ENCODE results near the gene SDHA.

The SDHA gene

DNA sequence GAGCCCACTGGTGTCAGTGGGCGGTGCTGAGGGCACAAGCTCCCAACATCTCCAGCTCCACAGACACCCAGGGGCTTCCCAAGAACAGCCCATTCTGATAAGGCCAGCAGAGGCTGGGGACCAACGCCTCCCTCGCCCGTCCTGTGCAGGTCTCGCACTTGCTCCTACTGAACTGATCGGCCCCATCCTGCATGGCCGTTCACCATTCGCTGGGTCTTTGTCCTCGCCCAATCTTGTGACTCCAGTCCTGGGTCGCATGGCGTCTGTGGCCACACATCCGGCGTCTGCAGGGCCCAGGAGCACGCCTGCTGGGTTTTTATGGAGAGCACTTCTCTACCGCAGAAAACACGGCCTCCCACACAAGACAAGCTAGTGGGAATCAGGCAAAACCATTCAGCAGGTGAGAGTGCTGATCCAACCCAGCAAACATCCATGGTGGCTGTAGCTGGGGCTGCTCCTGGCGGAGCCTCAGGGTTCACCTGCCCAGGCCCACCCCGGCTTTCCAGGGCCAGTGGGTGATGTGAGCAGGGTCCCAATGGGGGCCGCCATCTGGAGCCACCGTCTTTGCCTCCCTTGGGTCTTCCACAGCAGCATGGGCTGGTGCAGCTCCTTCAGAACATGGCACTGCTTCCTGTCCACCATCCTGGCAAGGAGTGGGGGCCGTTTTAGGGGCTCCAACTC, 19.5 kb upstream of the SDHA start:
- DNase-seq (ENCODE audit: insufficient read length, low spot score) = no peak
- FAIRE-seq = no peak
- TF ChIP-seq POLR2A (IDR thresholded peaks at IDR 0.05; ENCODE audit: low read depth, low read length) = no peak

GRCh38 chr5:199197-199949, 18.7 kb upstream of the SDHA start:
- TF ChIP-seq POLR2A (IDR thresholded peaks at IDR 0.05; ENCODE audit: low read depth, low read length) = no peak
- DNase-seq (ENCODE audit: insufficient read length, low spot score) (no peak), FAIRE-seq (no peak)

DNA sequence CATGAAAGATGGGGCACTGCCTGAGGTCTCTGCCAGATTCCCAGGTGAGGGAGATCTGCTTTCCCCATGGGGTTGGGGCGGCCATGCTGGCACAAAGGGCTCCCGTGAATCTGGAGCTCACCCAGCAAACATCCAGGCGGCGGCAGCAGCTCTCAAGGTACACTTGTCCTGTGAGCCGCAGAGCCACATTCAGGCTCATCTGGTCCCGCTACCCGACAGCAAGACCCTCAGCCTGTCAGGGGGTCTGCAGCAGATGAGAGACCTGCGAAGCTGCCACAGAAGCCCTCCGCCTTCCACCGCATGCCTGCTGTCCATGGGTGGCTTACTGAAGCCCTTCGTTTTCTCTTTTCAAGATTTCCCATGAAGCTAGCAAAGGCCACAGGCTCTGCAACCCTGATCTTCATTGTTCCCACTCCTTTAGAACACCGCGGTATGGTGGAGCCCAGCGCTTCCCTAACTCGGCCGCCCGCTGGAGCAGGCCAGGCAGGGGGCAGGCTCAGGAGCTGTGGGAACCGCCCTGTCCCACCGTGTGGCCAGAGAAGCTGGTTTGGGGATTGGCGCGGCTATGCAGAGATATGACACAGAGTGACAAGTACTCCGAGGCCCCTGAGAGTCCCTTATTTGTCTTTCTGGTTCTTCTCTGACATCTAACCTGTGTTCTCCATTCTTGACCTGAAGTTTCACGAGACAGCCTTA, 18.0 kb upstream of the SDHA start:
- DNase-seq (ENCODE audit: insufficient read length, low spot score) (no peak), FAIRE-seq (no peak)
- TF ChIP-seq POLR2A (IDR thresholded peaks at IDR 0.05; ENCODE audit: low read depth, low read length) = no peak

DNA sequence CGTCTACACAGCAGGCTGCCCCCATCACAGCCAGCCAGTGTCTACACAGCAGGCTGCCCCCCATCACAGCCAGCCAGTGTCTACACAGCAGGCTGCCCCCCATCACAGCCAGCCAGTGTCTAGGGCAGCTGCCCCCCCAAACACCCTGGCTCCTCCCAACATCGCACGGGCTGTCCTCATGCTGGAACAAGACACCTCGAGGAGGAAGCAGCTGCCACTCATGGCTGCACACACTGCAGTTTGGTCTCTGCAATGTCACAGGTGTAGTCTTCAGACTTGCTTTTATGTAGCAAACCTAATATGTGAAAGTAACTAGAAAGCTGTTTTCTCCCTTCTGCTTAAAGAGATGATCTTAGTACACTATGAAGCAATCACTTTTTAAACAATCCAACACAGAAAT, 17.1 kb upstream of the SDHA start:
- FAIRE-seq = no peak
- TF ChIP-seq POLR2A (IDR thresholded peaks at IDR 0.05; ENCODE audit: low read depth, low read length) = no peak
- DNase-seq (ENCODE audit: insufficient read length, low spot score) = no peak

- DNase-seq (ENCODE audit: insufficient read length, low spot score) = no peak
- FAIRE-seq = no peak
- TF ChIP-seq POLR2A (IDR thresholded peaks at IDR 0.05; ENCODE audit: low read depth, low read length) = no peak
Measured at GRCh38 chr5:201672-202071, 16.4 kb upstream of the SDHA start.

DNA sequence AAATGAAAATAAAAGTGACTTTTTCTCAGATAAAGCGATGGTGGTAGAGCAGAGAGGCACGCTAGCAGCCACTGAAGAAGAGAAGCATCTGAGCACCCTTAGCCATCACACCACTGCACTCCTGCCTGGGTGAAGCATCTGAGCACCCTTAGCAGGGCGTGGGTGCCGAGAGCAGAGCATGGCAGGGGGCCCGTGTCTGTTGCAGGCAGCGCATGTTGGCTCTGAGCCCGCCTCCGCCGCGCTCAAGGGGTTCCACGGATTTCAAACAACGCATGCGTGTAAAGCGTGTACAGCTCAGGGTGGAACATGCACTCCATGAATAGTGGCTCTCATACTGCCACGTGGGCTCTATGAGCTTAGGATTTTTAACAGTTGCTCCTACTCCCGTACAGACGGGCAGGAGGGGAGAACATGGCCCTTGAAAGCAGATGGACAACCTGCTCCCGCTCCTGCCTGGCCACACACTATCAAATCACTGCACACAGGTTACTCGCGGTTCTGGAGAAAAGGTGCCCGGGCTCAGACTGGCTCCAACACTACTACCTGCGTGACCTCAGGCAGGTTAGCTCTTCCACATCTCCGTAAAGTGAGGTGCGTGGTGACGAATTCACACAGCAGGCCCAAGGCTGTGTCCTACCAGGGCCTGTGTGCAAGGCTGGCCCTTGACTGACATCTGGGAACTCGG, 14.7 kb upstream of the SDHA start:
- DNase-seq (ENCODE audit: insufficient read length, low spot score) (no peak), FAIRE-seq (no peak)
- TF ChIP-seq POLR2A (IDR thresholded peaks at IDR 0.05; ENCODE audit: low read depth, low read length) = no peak

- TF ChIP-seq POLR2A (IDR thresholded peaks at IDR 0.05; ENCODE audit: low read depth, low read length) = no peak
- FAIRE-seq (no peak), DNase-seq (ENCODE audit: insufficient read length, low spot score) (no peak)
Measured at GRCh38 chr5:204001-204400, 14.1 kb upstream of the SDHA start.

DNA sequence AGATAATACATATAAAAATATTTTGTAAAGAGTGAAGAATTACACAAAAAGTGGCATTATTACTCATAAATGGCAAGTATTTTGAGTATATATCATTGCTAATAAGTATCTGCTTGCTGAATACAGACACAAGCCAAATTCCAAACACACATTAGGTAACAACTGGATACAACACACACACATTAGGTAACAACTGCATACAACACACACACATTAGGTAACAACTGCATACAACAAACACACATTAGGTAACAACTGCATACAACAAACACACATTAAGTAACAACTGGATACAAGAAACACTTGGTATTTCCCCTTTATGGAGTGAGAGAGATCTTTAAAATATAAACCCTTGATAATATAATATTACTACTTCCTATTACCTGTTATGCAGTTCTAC, 13.7 kb upstream of the SDHA start:
- DNase-seq (ENCODE audit: insufficient read length, low spot score) = no peak
- FAIRE-seq = no peak
- no peak for TF ChIP-seq POLR2A (IDR thresholded peaks at IDR 0.05; ENCODE audit: low read depth, low read length)

- DNase-seq (ENCODE audit: insufficient read length, low spot score) (no peak), FAIRE-seq (no peak)
- no peak for TF ChIP-seq POLR2A (IDR thresholded peaks at IDR 0.05; ENCODE audit: low read depth, low read length)
Measured at GRCh38 chr5:204966-205670, 13.0 kb upstream of the SDHA start.

GRCh38 chr5:206406-206805, 11.7 kb upstream of the SDHA start:
- no peak for TF ChIP-seq POLR2A (IDR thresholded peaks at IDR 0.05; ENCODE audit: low read depth, low read length)
- no peak for FAIRE-seq
- DNase-seq (ENCODE audit: insufficient read length, low spot score) = peak; percentile 69

GRCh38 chr5:206927-207536, 11.1 kb upstream of the SDHA start:
- no peak for DNase-seq (ENCODE audit: insufficient read length, low spot score)
- no peak for TF ChIP-seq POLR2A (IDR thresholded peaks at IDR 0.05; ENCODE audit: low read depth, low read length)
- no peak for FAIRE-seq

DNA sequence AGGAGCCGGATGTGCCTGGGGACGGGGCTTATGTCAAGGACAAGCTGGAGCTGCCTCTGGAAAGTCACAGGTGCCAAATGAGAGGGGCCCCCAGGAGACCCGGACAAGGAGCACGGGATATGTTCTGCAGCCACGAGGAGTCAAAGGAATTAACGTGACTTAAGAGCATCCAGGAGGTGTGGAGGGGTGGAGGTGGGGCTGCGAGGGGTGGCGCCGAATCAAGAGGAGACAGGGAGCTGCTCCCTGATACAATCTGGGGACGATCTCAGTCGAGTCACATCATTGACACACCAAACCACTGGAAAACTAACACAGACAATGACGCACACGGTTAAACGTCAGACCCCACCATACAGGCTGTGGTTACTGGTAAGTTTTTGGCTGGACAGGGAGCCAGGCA, 10.5 kb upstream of the SDHA start:
- TF ChIP-seq POLR2A (IDR thresholded peaks at IDR 0.05; ENCODE audit: low read depth, low read length) = no peak
- DNase-seq (ENCODE audit: insufficient read length, low spot score) (no peak), FAIRE-seq (no peak)

- FAIRE-seq (no peak), DNase-seq (ENCODE audit: insufficient read length, low spot score) (no peak)
- no peak for TF ChIP-seq POLR2A (IDR thresholded peaks at IDR 0.05; ENCODE audit: low read depth, low read length)
Measured at GRCh38 chr5:208449-209114, 9.5 kb upstream of the SDHA start.

Data from H54 (cell line).